HEK293 (cell line): ENCODE measurements around the gene TOM1L2.
A peak's percentile ranks its signal among the peaks of the same experiment; 100 is the strongest.

ENCODE experiments used
- CTCF ChIA-PET: fragments of 350-600 bp; formaldehyde crosslinking; extraction: SDS; loops from one replicate; lab custom pipeline; 2021; ENCODE audit warnings: antibody characterized with exemption; lab: Yijun Ruan, JAX
- POLR2A ChIA-PET: fragments of 300-600 bp; formaldehyde crosslinking; extraction: SDS; loops from one replicate; lab custom pipeline; 2020; ENCODE audit warnings: antibody characterized with exemption, inconsistent platforms; lab: Yijun Ruan, JAX
- H3K27ac ChIP-seq: fragments of 200-500 bp; sonication (Bioruptor generic); 2 replicates; pipeline ENCODE4 v1.5.1; 2014; ENCODE audit warnings: low read depth, low read length, control low read depth, inconsistent platforms; ENCODE audit errors: extremely low read depth
- H3K36me3 ChIP-seq, 2 experiments: fragments of 200-500 bp in 1 of 2; sonication (Bioruptor generic) in 1 of 2; 1 replicate in 1 of 2; 2 replicates in 1 of 2; pipeline ENCODE4 v1.5.1; 2014 to 2017; ENCODE audit warnings: inconsistent platforms in 2 of 2, low read length in 2 of 2; ENCODE audit not compliant: control insufficient read depth in 2 of 2, insufficient read depth in 1 of 2
- H3K4me1 ChIP-seq: fragments of 200-500 bp; sonication (Bioruptor generic); 2 replicates; pipeline ENCODE4 v1.5.1; 2014; ENCODE audit warnings: mild to moderate bottlenecking, low read length, inconsistent platforms; ENCODE audit not compliant: control insufficient read depth, insufficient read depth
- H3K4me3 ChIP-seq: 2 replicates; pipeline ENCODE4 v1.5.1; 2011; ENCODE audit warnings: low read depth, mild to moderate bottlenecking, control low read depth, low read length, moderate library complexity
- H3K9me3 ChIP-seq: fragments of 200-500 bp; sonication (Bioruptor generic); 2 replicates; pipeline ENCODE4 v1.5.1; 2014; ENCODE audit warnings: low read depth, low read length, inconsistent platforms; ENCODE audit not compliant: control insufficient read depth, insufficient read depth
- KLF1 ChIP-seq: fragments of 450-650 bp; formaldehyde crosslinking; IDR thresholded peaks from 2 replicates; pipeline ENCODE4 v1.5.1; 2016; ENCODE audit warnings: missing biosample characterization, missing genetic modification characterization
- KLF17 ChIP-seq: fragments of 450-650 bp; formaldehyde crosslinking; IDR thresholded peaks from 2 replicates; pipeline ENCODE4 v1.5.1; 2016; ENCODE audit warnings: missing biosample characterization, missing genetic modification characterization
- SETDB1 ChIP-seq: IDR thresholded peaks from one replicate; pipeline ENCODE4 v1.6.1; 2017; ENCODE audit warnings: mild to moderate bottlenecking, low read length, moderate library complexity, mixed read lengths; ENCODE audit not compliant: insufficient read length
- ZNF184 ChIP-seq: fragments of 450-650 bp; IDR thresholded peaks from 2 replicates; pipeline ENCODE4 v1.5.1; 2018; ENCODE audit warnings: missing biosample characterization, mild to moderate bottlenecking, missing genetic modification characterization
- ZNF26 ChIP-seq: fragments of 450-650 bp; formaldehyde crosslinking; IDR thresholded peaks from 2 replicates; pipeline ENCODE4 v1.5.1; 2016; ENCODE audit warnings: missing biosample characterization, missing genetic modification characterization
- ZNF518A ChIP-seq: fragments of 450-650 bp; formaldehyde crosslinking; conservative IDR thresholded peaks from 2 replicates; pipeline ENCODE4 v1.5.1; 2016; ENCODE audit warnings: low read depth, missing biosample characterization, missing genetic modification characterization
- ZSCAN4 ChIP-seq: fragments of 450-650 bp; formaldehyde crosslinking; IDR thresholded peaks from 2 replicates; pipeline ENCODE4 v1.5.1; 2017; ENCODE audit warnings: missing biosample characterization, missing genetic modification characterization
- ZSCAN5A ChIP-seq: fragments of 450-650 bp; formaldehyde crosslinking; IDR thresholded peaks from 2 replicates; pipeline ENCODE4 v1.5.1; 2016; ENCODE audit warnings: missing biosample characterization, missing genetic modification characterization

The TOM1L2 gene

GRCh38 chr17:17847118-17847689 is 125.0 kb downstream of the TOM1L2 start:
- Histone ChIP-seq H3K4me1 (peaks cover 25% of the 10 kb centered on the region), H3K4me3 (no peak overlapping the region), H3K27ac (no peak overlapping the region), H3K9me3 (no peaks in the 10 kb centered on the region), H3K36me3 (peaks cover 0 to 3% of the 10 kb centered on the region in 2 experiments; a peak in 1 of 3 replicates)
- CTCF ChIA-PET: interaction anchor here (2.5 kb wide), 1 partner anchor 13 kb away, joined by 12 read pairs; no protein-coding TSS in a partner anchor
- POLR2A ChIA-PET: interaction anchor here (6.2 kb wide), 1 partner anchor 11 kb away, joined by 31 read pairs; the partner anchor contains the start of gene SREBF1
- TF ChIP-seq KLF17 (tag by site-specific recombination): 0 out of 2 replicates have a peak, but pooled peaks have one; percentile 19
- no peak for TF ChIP-seq SETDB1
- peak; percentile 68 for TF ChIP-seq KLF1 (tag by site-specific recombination)
- TF ChIP-seq, all 188 proteins: peak for 2

- POLR2A ChIA-PET: interaction anchor here (0.9 to 6.2 kb wide), 2 partner anchors 11 to 35 kb away, joined by 4 to 31 read pairs; partner anchors contain the start of gene SREBF1
- CTCF ChIA-PET: no interaction called here
These were observed 125.6 kb downstream of the TOM1L2 start for GRCh38 chr17:17846645-17847044.

More at GRCh38 chr17:17846645-17847044, 125.6 kb downstream of the TOM1L2 start:
- H3K4me1 ChIP-seq: peaks cover 25% of the 10 kb centered on the region
- TF ChIP-seq ZNF184: no peak
- no peak for TF ChIP-seq ZNF518A
- TF ChIP-seq ZSCAN5A (tag by site-specific recombination): no peak
- TF ChIP-seq ZSCAN4: no peak
- no peak for TF ChIP-seq ZNF26
- TF ChIP-seq, all 188 proteins: peak for 0
- no peak overlapping the region for H3K27ac ChIP-seq
- no peaks in the 10 kb centered on the region for H3K9me3 ChIP-seq
- H3K36me3 ChIP-seq: peaks cover 0 to 3% of the 10 kb centered on the region in 2 experiments; a peak in 1 of 3 replicates
- no peak overlapping the region for H3K4me3 ChIP-seq
